ENCODE measurements around the gene SEPTIN3.
A peak's percentile ranks its signal among the peaks of the same experiment; 100 is the strongest.
"Not testable (repeated sequence)": the region's sequence is repeated elsewhere in the genome, so short reads cannot be mapped to it uniquely, and the experiment has no call there.

The SEPTIN3 gene

GRCh38 chr22:41940832-41941765, 28.1 kb upstream of the SEPTIN3 start:
- no peak for FAIRE-seq

- FAIRE-seq, result no peak
Measured at GRCh38 chr22:41943661-41944209, 25.5 kb upstream of the SEPTIN3 start.

- peak; percentile 69 for FAIRE-seq
Measured at GRCh38 chr22:41946629-41947423, 22.4 kb upstream of the SEPTIN3 start, which contains the start of gene CENPM. TSS of gene CENPM (minus strand) at chr22:41947152. CDS start at chr22:41947076, 76 bp downstream.

GRCh38 chr22:41947424-41948080, 21.7 kb upstream of the SEPTIN3 start:
- FAIRE-seq, result no peak

- no peak for FAIRE-seq
Measured at GRCh38 chr22:41948142-41948541, 21.1 kb upstream of the SEPTIN3 start.

GRCh38 chr22:41948928-41949296, 20.3 kb upstream of the SEPTIN3 start:
- FAIRE-seq, result not testable (repeated sequence)

- no peak for FAIRE-seq
Measured at GRCh38 chr22:41949297-41949965, 19.8 kb upstream of the SEPTIN3 start.

GRCh38 chr22:41951898-41952474, 17.3 kb upstream of the SEPTIN3 start, which contains the start of gene SMIM45:
TSS of gene SMIM45 (plus strand) at chr22:41952150.
- FAIRE-seq, result no peak

GRCh38 chr22:41952713-41953112, 16.5 kb upstream of the SEPTIN3 start:
- no peak for FAIRE-seq

GRCh38 chr22:41957941-41958556, 11.2 kb upstream of the SEPTIN3 start:
- no peak for FAIRE-seq

GRCh38 chr22:41963453-41964111, 5.7 kb upstream of the SEPTIN3 start:
- no peak for FAIRE-seq

GRCh38 chr22:41964112-41964491, 5.1 kb upstream of the SEPTIN3 start:
- FAIRE-seq, result no peak

- FAIRE-seq, result no peak
Measured at GRCh38 chr22:41966225-41966606, 3.0 kb upstream of the SEPTIN3 start.

GRCh38 chr22:41966607-41967240, 2.5 kb upstream of the SEPTIN3 start:
- FAIRE-seq, result peak; percentile 49

- no peak for FAIRE-seq
Measured at GRCh38 chr22:41968601-41969000, 642 bp upstream of the SEPTIN3 start.

GRCh38 chr22:41970601-41971000, 1.4 kb downstream of the SEPTIN3 start:
- no peak for FAIRE-seq

GRCh38 chr22:41971431-41971830, 2.2 kb downstream of the SEPTIN3 start:
- no peak for FAIRE-seq

- no peak for FAIRE-seq
Measured at GRCh38 chr22:41974691-41975290, 5.5 kb downstream of the SEPTIN3 start.

- FAIRE-seq, result no peak
Measured at GRCh38 chr22:41975299-41976069, 6.2 kb downstream of the SEPTIN3 start.
